CD4-positive, alpha-beta T cell treated with Interleukin-15 for 1 hour (primary cell): ENCODE data around the gene WDR54.

Source experiments
- DNase-seq: peaks from one replicate; pipeline ENCODE4 v3.0.0-alpha.2; 2020

The WDR54 gene

DNA sequence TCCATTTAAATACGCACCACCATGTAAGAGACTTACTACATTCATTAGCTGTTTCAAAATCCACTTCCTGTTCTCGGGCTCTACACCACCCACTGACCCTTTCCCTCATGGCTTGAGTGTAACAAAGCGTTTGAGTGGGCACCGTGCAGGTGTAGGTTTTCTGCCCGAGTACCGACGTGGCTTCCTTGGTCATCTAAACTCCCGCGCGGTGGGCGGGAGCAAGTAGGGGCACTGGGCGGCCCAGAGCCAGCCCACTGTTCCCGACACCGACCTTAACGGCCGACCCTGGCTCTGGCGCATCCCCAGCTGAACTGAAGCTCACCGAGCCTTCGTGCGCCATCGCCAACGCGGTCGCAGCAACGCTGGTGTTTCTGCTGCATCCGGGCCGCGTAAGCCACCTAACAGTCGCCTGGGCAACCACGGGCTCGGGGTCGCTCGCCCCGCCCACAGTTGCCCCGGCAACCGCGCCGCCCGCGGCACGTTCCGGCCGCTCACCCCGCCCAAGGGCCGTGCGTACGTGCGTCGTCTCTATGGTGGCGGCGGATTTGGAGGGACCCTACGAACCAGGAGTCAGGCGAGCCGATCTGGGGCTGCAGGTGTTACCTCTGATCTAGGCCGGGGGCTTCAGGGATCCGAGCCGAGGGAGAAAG lies at the start of gene WDR54, which contains the start of gene C2orf81:
Gene WDR54 (plus strand): TSS at position 510 of the 650 bp plus-strand sequence. CDS start 424 bp downstream, outside the sequence.
Gene C2orf81 (minus strand): TSS at position 399 of the 650 bp plus-strand sequence. CDS start 59 bp downstream, at position 340.
- DNase-seq, result peak; percentile 96

DNA sequence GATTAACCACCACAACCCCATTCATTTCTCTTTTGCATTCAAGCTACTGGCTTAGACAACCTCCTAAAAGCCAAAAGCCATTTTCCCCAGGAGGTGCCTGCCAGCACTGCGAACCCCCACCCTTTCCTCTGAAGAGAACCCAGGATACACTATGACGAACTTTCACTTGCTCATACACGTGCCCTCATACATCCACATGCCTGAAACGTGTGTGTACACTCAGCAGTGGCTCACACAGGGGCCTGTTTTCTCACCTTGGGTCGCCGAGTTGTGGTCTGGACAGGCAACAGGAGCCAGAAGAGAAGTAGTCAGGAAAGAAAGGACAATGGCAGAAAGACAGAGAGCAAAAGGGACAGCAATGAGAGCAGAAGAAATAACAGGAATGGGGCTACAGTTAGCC lies 48.9 kb upstream of the WDR54 start:
- no peak for DNase-seq

DNA sequence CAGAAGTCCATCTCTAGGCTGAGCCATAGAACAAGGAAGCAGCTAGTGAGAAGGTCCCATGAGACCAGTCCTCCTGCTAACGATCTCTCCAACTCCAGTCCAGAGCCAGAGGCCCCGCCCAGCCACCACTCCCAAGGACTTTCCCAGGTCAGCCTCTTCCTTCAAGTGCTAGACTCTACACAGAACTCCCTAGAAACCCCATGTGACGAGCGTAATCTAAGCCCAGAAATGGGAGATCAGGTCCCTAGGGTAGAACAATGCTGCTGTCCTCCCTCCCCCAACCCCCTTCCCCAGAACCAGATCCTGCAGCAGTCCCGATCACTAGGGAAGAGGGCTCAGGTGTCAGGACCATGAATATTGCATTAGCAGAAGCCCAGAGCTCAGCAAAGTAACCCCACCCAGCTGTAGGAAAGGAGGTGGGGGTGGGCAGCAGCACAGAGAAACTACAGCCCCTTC lies 48.3 kb upstream of the WDR54 start:
- no peak for DNase-seq

DNA sequence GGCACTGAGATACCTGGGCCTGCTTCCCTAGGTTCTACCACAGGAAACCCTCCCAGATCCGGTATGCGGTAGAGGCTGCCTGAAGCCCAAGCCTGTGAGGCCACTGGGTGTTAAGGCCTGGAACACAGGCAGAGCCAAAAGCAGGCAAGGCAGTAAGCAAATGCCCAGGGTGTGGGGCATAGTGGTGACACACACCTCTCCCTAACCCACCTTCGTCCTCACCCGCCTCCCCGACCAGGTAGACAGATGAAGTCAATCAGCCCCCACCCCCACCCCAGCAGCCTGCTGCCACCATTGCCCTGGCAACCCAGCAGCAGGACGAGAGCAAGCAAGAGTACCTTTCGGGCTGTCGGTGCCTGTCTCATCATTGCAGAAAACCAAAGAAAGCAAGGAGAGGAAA lies 47.5 kb upstream of the WDR54 start:
- DNase-seq, result no peak

DNA sequence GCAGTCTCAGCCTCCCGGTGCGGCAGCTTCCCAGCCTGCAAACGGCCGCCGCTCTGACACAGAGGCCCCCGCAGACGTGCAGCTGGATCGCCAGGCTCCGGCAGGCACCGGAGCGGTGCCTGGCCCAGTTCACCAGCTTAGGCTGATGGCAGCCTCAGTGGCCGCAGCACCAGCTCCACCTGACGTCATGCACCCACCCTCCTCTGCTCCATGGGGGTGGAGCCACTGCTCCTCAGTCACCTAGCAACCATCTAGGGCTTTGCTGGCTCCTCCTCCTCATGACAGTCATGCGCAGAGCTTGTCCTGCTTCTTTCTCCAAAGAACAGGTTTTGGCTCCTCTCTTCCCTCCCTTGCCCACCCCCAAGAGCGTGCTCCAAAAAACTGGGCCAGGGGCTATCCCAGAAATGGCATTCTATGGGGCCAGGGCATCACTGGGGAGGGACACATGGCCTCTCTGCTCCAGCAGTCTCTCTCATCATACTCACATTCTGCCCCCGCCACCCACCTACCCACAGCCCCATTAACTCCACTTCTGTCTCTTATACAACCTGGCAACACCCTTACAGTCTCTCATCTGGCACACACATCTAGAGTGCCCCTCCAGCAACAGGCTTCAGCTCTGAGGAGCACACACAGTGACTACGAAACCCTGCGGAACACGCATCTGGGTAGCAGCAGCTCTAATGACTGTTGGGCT lies 46.9 kb upstream of the WDR54 start:
- DNase-seq, result no peak

GRCh38 chr2:74375838-74376237 lies 45.7 kb upstream of the WDR54 start:
- no peak for DNase-seq

- DNase-seq, result no peak
Observed at GRCh38 chr2:74378007-74378406, 43.5 kb upstream of the WDR54 start.

- no peak for DNase-seq
Observed at GRCh38 chr2:74379851-74380789, 41.4 kb upstream of the WDR54 start, which contains the start of gene DCTN1. Gene DCTN1 (minus strand): TSS chr2:74380311. CDS start chr2:74380037, 274 bp downstream.

GRCh38 chr2:74381751-74382150 lies 39.8 kb upstream of the WDR54 start:
- DNase-seq, result no peak

- no peak for DNase-seq
Observed at GRCh38 chr2:74383254-74383653, 38.3 kb upstream of the WDR54 start.

DNA sequence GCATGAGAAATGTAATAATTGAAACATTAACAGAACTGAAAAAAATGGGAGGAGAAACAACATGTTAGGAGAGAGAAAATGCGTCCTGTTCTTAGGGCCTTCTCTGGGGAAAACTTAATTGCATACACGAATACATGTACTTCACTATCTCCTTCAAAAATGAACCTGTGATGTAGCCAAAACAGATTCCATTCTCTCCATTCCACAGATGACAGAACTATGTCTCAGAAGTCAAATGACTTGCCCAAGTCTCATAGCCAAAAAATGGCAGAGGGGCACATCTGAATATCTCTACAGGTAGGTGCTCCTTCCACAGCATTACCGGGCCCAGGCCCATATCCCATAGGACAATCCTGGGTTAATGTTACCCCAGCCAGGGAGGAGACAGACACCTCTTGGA lies 37.5 kb upstream of the WDR54 start:
- no peak for DNase-seq

DNA sequence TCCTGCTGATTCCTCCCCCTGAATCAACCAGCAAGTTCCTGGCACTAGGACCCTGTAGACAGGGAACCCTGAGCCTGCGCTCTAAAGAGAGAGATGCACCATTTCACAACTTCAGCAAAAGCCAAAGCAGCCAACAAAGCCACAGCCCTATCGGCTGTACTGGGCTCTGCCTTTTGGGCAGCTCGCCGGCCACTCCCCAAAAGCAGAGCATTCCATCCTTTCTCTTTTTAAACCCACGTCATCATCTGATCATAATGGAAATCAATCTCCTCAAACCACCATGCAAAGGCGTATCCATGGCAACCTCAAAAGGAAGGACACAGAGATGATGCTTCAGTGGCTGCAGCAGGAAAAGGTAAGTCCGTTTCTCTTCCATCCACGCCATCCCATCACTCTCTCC lies 36.1 kb upstream of the WDR54 start:
- DNase-seq, result no peak

DNA sequence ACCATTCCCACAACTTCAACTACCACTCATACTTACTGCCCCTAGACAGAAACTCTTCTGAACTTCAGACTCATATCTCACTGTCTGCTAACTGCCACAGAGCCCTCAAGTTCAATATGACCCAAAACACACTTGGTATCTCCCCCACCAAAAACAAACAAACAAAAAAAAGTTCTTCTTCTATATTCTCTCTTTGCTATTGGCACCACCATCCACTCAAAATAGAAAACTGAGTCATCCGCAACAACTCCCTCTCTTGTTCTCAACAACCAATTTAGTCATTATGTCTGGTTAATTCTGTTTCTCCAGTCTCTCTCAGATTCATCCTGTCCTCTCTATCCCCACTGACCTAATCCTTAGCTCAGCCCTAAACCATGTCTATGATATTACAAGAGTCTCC lies 34.2 kb upstream of the WDR54 start:
- no peak for DNase-seq

- DNase-seq, result no peak
Observed at GRCh38 chr2:74390606-74391005, 30.9 kb upstream of the WDR54 start.

DNA sequence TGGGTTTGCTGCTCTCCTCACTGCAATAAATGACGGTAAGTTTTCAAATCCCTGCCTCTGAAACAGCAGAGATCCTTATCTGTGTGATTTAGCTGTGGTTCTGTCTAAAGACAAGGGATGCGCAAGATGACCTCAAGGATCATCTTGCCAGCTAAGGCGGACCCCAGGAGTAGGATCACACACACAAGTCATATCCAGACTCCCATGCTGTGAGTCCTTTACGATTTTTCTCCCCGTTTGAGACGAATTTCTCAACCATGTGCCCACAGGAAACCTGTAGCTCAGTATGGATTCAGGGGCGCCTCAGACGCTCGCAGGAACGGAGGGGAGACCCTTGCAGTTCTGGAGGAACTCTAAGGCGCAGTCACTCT lies 30.3 kb upstream of the WDR54 start:
- DNase-seq, result no peak

- DNase-seq, result peak; percentile 93
Observed at GRCh38 chr2:74391580-74392448, 29.7 kb upstream of the WDR54 start.

DNA sequence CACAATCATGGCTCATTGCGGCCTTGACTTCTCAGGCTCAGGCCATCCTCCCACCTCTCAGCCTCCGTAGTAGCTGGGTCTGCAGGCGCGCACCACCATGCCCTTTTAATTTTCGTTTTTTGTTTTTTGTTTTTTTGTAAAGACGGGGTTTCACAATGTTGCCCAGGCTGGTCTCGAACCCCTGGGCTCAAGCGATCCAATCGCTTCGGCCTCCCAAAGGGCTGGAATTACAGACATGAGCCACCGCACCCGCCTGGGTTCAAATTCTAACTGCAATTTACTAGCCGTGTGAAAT lies 29.1 kb upstream of the WDR54 start:
- no peak for DNase-seq

DNA sequence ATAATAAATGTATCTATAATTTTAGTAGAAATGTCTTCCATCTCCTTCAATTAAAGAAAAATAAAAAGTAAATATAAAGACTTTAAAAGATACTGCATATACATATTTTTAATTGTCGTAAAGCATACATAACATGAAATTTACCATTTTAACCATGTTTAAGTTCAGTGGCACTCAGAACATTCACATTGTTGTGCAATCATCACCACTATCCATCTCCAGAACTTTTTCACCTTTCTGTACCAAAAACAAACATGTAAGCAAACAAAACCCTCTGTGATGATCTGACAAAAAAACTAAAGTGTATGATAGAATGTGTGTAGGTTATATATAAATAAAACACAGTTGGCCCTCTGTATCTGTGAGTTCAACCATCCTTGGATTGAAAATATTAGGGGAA lies 28.0 kb upstream of the WDR54 start:
- no peak for DNase-seq

DNA sequence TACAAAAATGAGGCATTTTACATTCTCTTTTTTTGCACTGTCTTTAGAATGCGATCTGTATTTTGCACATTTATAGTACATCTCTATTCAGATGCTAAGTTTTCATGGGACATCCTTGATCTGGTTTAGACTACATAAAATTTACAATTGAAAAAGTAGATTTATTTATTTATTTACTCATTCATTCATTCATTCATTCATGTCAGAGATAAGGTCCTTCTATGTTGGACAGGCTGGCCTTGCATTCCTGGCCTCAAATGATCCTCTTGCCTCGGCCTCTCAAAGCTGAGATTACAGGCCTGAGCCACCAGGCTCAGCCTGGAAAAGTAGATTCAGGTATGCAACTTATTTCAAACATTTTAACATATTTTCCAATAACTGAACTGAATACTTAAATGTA lies 25.4 kb upstream of the WDR54 start:
- DNase-seq, result no peak

DNA sequence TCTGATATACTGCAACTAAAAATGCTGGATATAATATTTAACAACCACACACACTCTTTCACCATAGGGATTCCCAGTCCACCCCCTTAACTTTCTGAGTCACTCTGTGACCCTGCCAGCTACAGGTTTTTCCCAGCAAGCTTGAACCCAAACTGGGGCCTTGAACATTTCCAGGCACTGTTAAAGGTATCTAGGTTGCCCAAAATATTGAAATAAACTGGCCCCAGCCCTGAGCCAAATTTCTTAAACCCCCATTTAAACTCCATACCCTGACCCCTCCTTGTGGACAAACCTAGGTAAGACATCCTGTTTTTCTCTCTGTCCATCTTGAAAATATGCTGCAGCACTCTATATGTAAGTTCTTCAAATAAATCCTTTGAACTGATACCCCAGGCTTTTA lies 21.7 kb upstream of the WDR54 start:
- no peak for DNase-seq

- no peak for DNase-seq
Observed at GRCh38 chr2:74401891-74402290, 19.6 kb upstream of the WDR54 start.

GRCh38 chr2:74406035-74406434 lies 15.5 kb upstream of the WDR54 start:
- no peak for DNase-seq

DNA sequence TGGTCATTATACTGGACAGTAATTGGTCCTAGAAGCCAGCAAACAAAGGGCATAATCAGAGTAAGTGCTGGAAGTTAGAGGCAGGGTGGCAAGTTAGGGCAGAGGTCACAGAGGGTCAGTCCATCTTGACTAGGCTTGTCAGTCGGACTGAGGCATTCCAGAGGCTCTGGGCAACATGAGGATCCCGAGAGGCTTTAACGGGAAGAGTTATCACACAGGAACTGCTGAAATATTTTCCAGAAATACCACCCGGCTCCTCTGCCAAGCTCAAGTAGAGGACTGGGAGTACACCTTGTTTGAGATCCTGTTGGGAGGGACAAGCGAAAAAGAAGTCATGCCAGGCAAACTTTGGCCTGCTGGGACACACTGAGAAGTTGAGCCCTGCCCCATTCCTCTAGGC lies 13.8 kb upstream of the WDR54 start:
- no peak for DNase-seq
